Measurements from ENCODE around the gene TDRD3. TPM values are rescaled to one million over a fixed set of nuclear protein-coding genes. Genes with fewer than 3 reads are reported as not detected.

TDRD3 gene
- total RNA-seq, 1 donor from 2014 or later: 40.6 TPM

DNA sequence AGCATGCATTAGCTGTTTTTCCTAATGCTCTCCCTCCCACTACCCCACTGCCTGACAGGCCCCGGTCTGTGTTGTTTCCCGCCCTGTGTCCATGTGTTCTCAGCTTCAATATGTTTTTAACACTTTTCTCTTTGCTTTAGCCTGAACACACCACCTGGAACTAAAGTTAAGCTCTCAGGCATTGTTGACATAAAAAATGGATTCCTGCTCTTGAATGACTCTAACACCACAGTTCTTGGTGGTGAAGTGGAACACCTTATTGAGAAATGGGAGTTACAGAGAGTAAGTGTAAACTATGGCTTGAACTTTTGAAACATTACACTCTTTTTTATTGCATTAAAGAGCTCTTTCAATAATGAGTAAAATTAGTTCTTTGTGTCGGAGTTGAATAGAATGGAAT lies 70.1 kb downstream of the TDRD3 start:
- H3K9me3 Mint-ChIP-seq: peaks cover 6% of the 10 kb centered on the region
- Histone ChIP-seq H3K36me3 (no peaks in the 10 kb centered on the region), H3K79me2 (ENCODE audit: low read depth) (no peaks in the 10 kb centered on the region), H2AFZ (replicated peaks) (no peak overlapping the region), H3K4me2 (no peak overlapping the region), H3K9me3 (ENCODE audit: low read depth) (no peaks in the 10 kb centered on the region), H3K9ac (no peak overlapping the region), H3K4me1 (no peaks in the 10 kb centered on the region), H3K27ac (no peak overlapping the region), H3K4me3 (no peak overlapping the region), H3K27me3 (no peaks in the 10 kb centered on the region), H4K20me1 (ENCODE audit: low read depth) (no peaks in the 10 kb centered on the region), H3F3A (ENCODE audit: low read depth) (no peaks in the 10 kb centered on the region)
- no peaks in the 10 kb centered on the region for H3K4me1 Mint-ChIP-seq
- no peak for DNase-seq (ENCODE audit: low spot score)
- no peak overlapping the region for H3K27ac Mint-ChIP-seq
- H3K27me3 Mint-ChIP-seq (ENCODE audit: insufficient read depth, low read depth): no peaks in the 10 kb centered on the region
- H3K36me3 Mint-ChIP-seq: peaks cover 27% of the 10 kb centered on the region
- no peak overlapping the region for H3K4me3 Mint-ChIP-seq
- TF ChIP-seq EZH2phosphoT487 (IDR thresholded peaks at IDR 0.05): no peak
- no peak for TF ChIP-seq EZH2 (IDR thresholded peaks at IDR 0.05)
- no peak for TF ChIP-seq CTCF (IDR thresholded peaks at IDR 0.05)

GRCh38 chr13:60479273-60479672 lies 82.3 kb downstream of the TDRD3 start:
- TF ChIP-seq CTCF (IDR thresholded peaks at IDR 0.05) (no peak), EZH2phosphoT487 (IDR thresholded peaks at IDR 0.05) (no peak), EZH2 (IDR thresholded peaks at IDR 0.05) (no peak)
- Histone ChIP-seq H3F3A (ENCODE audit: low read depth) (peaks cover 4% of the 10 kb centered on the region), H3K36me3 (no peaks in the 10 kb centered on the region), H3K27ac (no peak overlapping the region), H3K27me3 (no peaks in the 10 kb centered on the region), H3K4me1 (no peaks in the 10 kb centered on the region), H3K9ac (no peak overlapping the region), H4K20me1 (ENCODE audit: low read depth) (no peaks in the 10 kb centered on the region), H3K4me3 (no peak overlapping the region), H3K79me2 (ENCODE audit: low read depth) (no peaks in the 10 kb centered on the region), H3K9me3 (ENCODE audit: low read depth) (no peaks in the 10 kb centered on the region), H3K4me2 (no peak overlapping the region), H2AFZ (replicated peaks) (no peak overlapping the region)
- no peaks in the 10 kb centered on the region for H3K4me1 Mint-ChIP-seq
- H3K4me3 Mint-ChIP-seq: no peak overlapping the region
- peaks cover 57% of the 10 kb centered on the region for H3K9me3 Mint-ChIP-seq
- no peak overlapping the region for H3K27ac Mint-ChIP-seq
- H3K36me3 Mint-ChIP-seq: peaks cover 68% of the 10 kb centered on the region
- no peaks in the 10 kb centered on the region for H3K27me3 Mint-ChIP-seq (ENCODE audit: insufficient read depth, low read depth)
- DNase-seq (ENCODE audit: low spot score): no peak

DNA sequence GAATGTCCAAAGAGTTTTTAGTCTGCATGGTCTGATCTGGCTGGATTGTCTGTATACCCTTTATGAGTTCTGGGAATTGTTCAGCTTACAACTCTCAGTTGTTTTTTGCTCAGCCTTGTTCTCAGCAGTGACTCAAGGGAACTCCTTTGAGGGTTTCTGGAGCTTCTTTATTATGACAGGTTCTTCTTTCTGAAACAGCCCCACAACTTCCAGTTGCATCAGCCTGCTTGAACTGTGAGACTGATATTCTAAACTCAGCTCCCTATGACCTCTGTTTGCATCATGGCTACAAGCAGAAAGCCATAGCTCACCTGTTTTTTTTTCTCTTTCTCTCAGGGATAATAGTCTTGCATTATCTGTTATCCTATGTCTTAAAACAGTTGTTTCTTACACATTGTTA lies 85.0 kb downstream of the TDRD3 start:
- Histone ChIP-seq H3K9me3 (ENCODE audit: low read depth) (no peaks in the 10 kb centered on the region), H2AFZ (replicated peaks) (no peak overlapping the region), H3K4me1 (no peaks in the 10 kb centered on the region), H3K4me2 (no peak overlapping the region), H3K4me3 (no peak overlapping the region), H3K27ac (no peak overlapping the region), H3K9ac (no peak overlapping the region), H4K20me1 (ENCODE audit: low read depth) (no peaks in the 10 kb centered on the region), H3K36me3 (peaks cover 4% of the 10 kb centered on the region), H3F3A (ENCODE audit: low read depth) (peaks cover 4% of the 10 kb centered on the region), H3K79me2 (ENCODE audit: low read depth) (no peaks in the 10 kb centered on the region), H3K27me3 (no peaks in the 10 kb centered on the region)
- H3K27ac Mint-ChIP-seq: no peak overlapping the region
- no peaks in the 10 kb centered on the region for H3K4me1 Mint-ChIP-seq
- no peaks in the 10 kb centered on the region for H3K27me3 Mint-ChIP-seq (ENCODE audit: insufficient read depth, low read depth)
- no peak overlapping the region for H3K4me3 Mint-ChIP-seq
- TF ChIP-seq CTCF (IDR thresholded peaks at IDR 0.05) (no peak), EZH2 (IDR thresholded peaks at IDR 0.05) (no peak), EZH2phosphoT487 (IDR thresholded peaks at IDR 0.05) (no peak)
- peaks cover 39% of the 10 kb centered on the region for H3K9me3 Mint-ChIP-seq
- peaks cover 57% of the 10 kb centered on the region for H3K36me3 Mint-ChIP-seq
- no peak for DNase-seq (ENCODE audit: low spot score)

Data from neural progenitor cell (in vitro differentiated cells).